ENCODE data around the gene AURKB.

AURKB gene

DNA sequence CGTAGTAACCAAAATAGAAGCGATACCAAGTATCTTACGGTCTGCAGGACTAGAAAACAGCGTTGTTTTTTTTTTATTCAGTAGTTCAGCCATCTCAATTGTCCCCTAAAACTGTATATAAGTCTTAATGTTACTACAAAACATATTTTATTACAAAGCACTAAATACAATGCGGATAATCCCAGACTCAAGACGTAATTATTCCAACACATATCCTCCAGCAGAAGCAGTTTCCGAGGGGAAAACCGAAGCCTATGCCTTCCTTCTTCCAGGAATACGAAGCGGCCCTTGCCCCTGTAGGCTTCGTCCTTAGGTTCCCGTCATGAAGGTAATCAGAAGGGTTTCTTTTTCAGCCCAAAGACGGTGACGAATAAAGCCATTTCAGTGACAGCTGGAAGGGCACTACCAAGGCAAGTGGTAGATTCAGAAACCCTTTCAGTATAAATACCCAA lies 36.5 kb downstream of the AURKB start:
- TF ChIP-seq POLR2AphosphoS5 (IDR thresholded peaks at IDR 0.05; ENCODE audit: low read depth, low read length) (no peak), TAF1 (IDR thresholded peaks at IDR 0.05; ENCODE audit: borderline replicate concordance, insufficient read depth, low read length) (no peak), SIN3A (IDR thresholded peaks at IDR 0.05; ENCODE audit: borderline replicate concordance, insufficient read depth, low read length) (no peak), FOXP2 (optimal IDR thresholded peaks at IDR 0.05; ENCODE audit: borderline replicate concordance, extremely low read depth, extremely low read length, insufficient read depth) (no peak)
- TF ChIP-seq, protein P1, sequence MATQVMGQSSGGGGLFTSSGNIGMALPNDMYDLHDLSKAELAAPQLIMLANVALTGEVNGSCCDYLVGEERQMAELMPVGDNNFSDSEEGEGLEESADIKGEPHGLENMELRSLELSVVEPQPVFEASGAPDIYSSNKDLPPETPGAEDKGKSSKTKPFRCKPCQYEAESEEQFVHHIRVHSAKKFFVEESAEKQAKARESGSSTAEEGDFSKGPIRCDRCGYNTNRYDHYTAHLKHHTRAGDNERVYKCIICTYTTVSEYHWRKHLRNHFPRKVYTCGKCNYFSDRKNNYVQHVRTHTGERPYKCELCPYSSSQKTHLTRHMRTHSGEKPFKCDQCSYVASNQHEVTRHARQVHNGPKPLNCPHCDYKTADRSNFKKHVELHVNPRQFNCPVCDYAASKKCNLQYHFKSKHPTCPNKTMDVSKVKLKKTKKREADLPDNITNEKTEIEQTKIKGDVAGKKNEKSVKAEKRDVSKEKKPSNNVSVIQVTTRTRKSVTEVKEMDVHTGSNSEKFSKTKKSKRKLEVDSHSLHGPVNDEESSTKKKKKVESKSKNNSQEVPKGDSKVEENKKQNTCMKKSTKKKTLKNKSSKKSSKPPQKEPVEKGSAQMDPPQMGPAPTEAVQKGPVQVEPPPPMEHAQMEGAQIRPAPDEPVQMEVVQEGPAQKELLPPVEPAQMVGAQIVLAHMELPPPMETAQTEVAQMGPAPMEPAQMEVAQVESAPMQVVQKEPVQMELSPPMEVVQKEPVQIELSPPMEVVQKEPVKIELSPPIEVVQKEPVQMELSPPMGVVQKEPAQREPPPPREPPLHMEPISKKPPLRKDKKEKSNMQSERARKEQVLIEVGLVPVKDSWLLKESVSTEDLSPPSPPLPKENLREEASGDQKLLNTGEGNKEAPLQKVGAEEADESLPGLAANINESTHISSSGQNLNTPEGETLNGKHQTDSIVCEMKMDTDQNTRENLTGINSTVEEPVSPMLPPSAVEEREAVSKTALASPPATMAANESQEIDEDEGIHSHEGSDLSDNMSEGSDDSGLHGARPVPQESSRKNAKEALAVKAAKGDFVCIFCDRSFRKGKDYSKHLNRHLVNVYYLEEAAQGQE (IDR thresholded peaks at IDR 0.05; ENCODE audit: insufficient read depth in 1 of 2, low read depth in 2 of 2, low read length in 2 of 2), result no peak

DNA sequence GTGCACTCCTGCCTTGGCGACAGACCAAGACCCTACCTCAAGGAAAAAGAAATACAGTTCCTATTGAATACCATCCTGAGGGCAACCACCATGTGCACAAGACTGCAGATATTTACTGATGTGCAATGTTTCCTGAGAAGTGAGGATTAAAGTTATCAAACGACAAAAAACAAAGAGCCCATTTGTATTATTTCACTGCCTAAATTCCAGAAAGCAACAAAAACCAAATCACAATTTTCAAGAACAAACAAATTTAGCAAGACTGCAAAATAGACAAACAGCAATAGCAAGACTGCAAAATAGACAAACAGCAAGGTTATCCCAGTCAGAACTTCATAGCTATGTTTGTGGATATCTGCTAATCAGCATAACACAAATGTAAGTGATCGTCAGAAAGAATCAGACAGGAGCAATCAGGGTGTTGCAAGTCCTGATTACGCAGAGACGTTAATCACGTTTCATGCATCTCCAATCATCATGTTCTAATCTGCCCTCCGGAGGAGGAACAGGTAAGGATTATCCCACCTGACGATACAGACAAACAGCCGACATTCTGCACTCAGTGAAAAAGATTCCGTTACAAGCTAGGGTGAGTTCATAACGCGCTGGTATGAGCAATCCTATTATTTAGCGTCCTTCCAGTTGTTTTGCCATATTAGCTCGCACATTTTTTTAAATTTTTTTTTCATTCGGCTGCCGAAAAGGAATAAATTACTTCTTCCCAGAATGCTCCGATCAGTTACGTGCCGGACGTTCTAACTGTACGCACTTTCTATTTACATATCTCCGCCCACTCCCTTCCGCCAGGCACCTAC lies 37.1 kb downstream of the AURKB start:
- TF ChIP-seq FOXP2 (optimal IDR thresholded peaks at IDR 0.05; ENCODE audit: borderline replicate concordance, extremely low read depth, extremely low read length, insufficient read depth), result no peak
- TF ChIP-seq TAF1 (IDR thresholded peaks at IDR 0.05; ENCODE audit: borderline replicate concordance, insufficient read depth, low read length), result peak; percentile 68; the same call in 1 of the 2 replicates
- TF ChIP-seq, protein P1 (IDR thresholded peaks at IDR 0.05; ENCODE audit: insufficient read depth in 1 of 2, low read depth in 2 of 2, low read length in 2 of 2), result peak in 1 of 2 experiments; percentile 58; a peak in 3 of 4 replicates
- peak; percentile 100 for TF ChIP-seq POLR2AphosphoS5 (IDR thresholded peaks at IDR 0.05; ENCODE audit: low read depth, low read length)
- TF ChIP-seq SIN3A (IDR thresholded peaks at IDR 0.05; ENCODE audit: borderline replicate concordance, insufficient read depth, low read length), result peak; percentile 99

DNA sequence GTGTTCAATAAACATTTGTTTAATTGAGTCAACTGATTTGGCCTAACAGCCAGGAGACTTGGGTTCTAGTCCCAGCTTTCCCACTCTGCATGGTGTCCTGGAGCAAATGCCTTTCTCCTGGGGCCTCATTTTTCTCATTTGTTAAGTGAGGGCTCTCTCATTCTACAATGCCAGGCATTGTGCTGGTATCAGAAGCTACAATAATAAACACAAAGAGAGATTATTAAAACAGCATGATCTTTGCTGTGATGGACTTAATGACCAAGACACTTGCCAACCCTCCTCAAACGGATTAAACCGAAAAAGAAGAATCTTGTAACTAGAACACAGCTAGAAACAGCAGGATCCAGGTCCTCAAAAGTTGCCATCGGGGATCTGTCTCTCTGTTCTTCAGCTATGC lies 42.8 kb downstream of the AURKB start:
- TF ChIP-seq SIN3A (IDR thresholded peaks at IDR 0.05; ENCODE audit: borderline replicate concordance, insufficient read depth, low read length) (no peak), FOXP2 (optimal IDR thresholded peaks at IDR 0.05; ENCODE audit: borderline replicate concordance, extremely low read depth, extremely low read length, insufficient read depth) (no peak), TAF1 (IDR thresholded peaks at IDR 0.05; ENCODE audit: borderline replicate concordance, insufficient read depth, low read length) (no peak), POLR2AphosphoS5 (IDR thresholded peaks at IDR 0.05; ENCODE audit: low read depth, low read length) (no peak)
- TF ChIP-seq, protein P1 (IDR thresholded peaks at IDR 0.05; ENCODE audit: insufficient read depth in 1 of 2, low read depth in 2 of 2, low read length in 2 of 2), result no peak

DNA sequence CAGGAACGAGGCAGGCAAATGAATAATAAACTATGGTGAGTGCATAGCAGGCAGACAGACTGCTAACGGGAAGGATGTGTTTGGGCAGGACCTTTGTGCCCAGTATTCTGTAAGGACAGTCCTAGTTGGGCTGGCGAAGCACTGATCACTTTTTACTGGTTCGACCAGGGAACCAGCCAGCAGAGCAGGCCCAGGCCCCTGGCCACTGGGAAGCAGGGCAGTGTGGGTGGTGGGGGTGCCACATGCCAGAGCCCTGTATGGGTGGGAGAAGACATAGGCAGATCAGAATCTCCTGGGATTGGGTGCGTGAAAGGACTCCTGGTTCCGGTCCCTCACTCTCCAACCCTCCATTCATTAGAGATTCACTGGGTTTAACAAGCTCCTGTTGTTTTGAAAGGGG lies 43.6 kb downstream of the AURKB start:
- no peak for TF ChIP-seq FOXP2 (optimal IDR thresholded peaks at IDR 0.05; ENCODE audit: borderline replicate concordance, extremely low read depth, extremely low read length, insufficient read depth)
- no peak for TF ChIP-seq POLR2AphosphoS5 (IDR thresholded peaks at IDR 0.05; ENCODE audit: low read depth, low read length)
- TF ChIP-seq, protein P1 (IDR thresholded peaks at IDR 0.05; ENCODE audit: insufficient read depth in 1 of 2, low read depth in 2 of 2, low read length in 2 of 2), result no peak
- no peak for TF ChIP-seq TAF1 (IDR thresholded peaks at IDR 0.05; ENCODE audit: borderline replicate concordance, insufficient read depth, low read length)
- TF ChIP-seq SIN3A (IDR thresholded peaks at IDR 0.05; ENCODE audit: borderline replicate concordance, insufficient read depth, low read length), result no peak
